Tongue (tissue), 2 donors: ENCODE measurements around the gene EVL. TPM values are rescaled to one million over a fixed set of nuclear protein-coding genes. Genes with fewer than 3 reads are reported as not detected.
"Not testable (repeated sequence)": the region's sequence is repeated elsewhere in the genome, so short reads cannot be mapped to it uniquely, and the experiment has no call there.

Experiments used
- DNase-seq: peaks from one replicate; pipeline ENCODE4 v3.0.0-alpha.2; 2015
- total RNA-seq: library from RNA; depleted of rRNA; stranded (reverse); fragments of >200 nt; gene quantifications from one replicate; pipeline ENCODE4 v1.2.3, GENCODE V29; 2014

EVL gene
- 41.2 TPM for total RNA-seq

GRCh38 chr14:100065111-100065871 is at the start of gene EVL:
TSS of gene EVL (plus strand) at chr14:100065422. CDS start at chr14:100065501, 79 bp downstream.
- DNase-seq: no peak

GRCh38 chr14:100017553-100017952 is 47.7 kb upstream of the EVL start:
- no peak for DNase-seq

GRCh38 chr14:100018054-100018453 is 47.2 kb upstream of the EVL start:
- no peak for DNase-seq

- DNase-seq: no peak
Observed at GRCh38 chr14:100018482-100018881, 46.7 kb upstream of the EVL start.

GRCh38 chr14:100019156-100019744 is 46.0 kb upstream of the EVL start:
- peak; percentile 74 for DNase-seq

GRCh38 chr14:100020629-100021028 is 44.6 kb upstream of the EVL start:
- no peak for DNase-seq

GRCh38 chr14:100022772-100023451 is 42.3 kb upstream of the EVL start:
- DNase-seq: peak; percentile 72

GRCh38 chr14:100025111-100025510 is 40.1 kb upstream of the EVL start:
- no peak for DNase-seq

GRCh38 chr14:100027771-100028490 is 37.3 kb upstream of the EVL start:
- no peak for DNase-seq

- no peak for DNase-seq
Observed at GRCh38 chr14:100028990-100029677, 36.1 kb upstream of the EVL start.

- DNase-seq: not testable (repeated sequence)
Observed at GRCh38 chr14:100030006-100030405, 35.2 kb upstream of the EVL start.

- peak; percentile 22 for DNase-seq
Observed at GRCh38 chr14:100030452-100031153, 34.6 kb upstream of the EVL start.

GRCh38 chr14:100031506-100032281 is 33.5 kb upstream of the EVL start:
- no peak for DNase-seq

GRCh38 chr14:100032738-100033137 is 32.5 kb upstream of the EVL start:
- DNase-seq: no peak

- no peak for DNase-seq
Observed at GRCh38 chr14:100033347-100034075, 31.7 kb upstream of the EVL start.

- no peak for DNase-seq
Observed at GRCh38 chr14:100034468-100034867, 30.8 kb upstream of the EVL start.

GRCh38 chr14:100034961-100035500 is 30.2 kb upstream of the EVL start:
- no peak for DNase-seq

- no peak for DNase-seq
Observed at GRCh38 chr14:100035700-100036099, 29.5 kb upstream of the EVL start.

GRCh38 chr14:100037353-100037752 is 27.9 kb upstream of the EVL start:
- peak; percentile 68 for DNase-seq

- DNase-seq: no peak
Observed at GRCh38 chr14:100038065-100038464, 27.2 kb upstream of the EVL start.
